KMS-11 (cell line): ENCODE results near the gene SC5D.

Experiments
- H2AFZ ChIP-seq: fragments of 200-600 bp; sonication (generic); 2 replicates; pipeline ENCODE4 v1.6.1; 2016; ENCODE audit warnings: antibody characterized with exemption, mixed run types, low read depth
- H3K27ac ChIP-seq: fragments of 200-600 bp; sonication (generic); 2 replicates; pipeline ENCODE4 v1.6.1; 2016; ENCODE audit warnings: mild to moderate bottlenecking, mixed run types
- H3K27me3 ChIP-seq: fragments of 200-600 bp; sonication (generic); 2 replicates; pipeline ENCODE4 v1.6.1; 2017; ENCODE audit warnings: mild to moderate bottlenecking, low read depth, mixed run types, moderate library complexity; ENCODE audit not compliant: insufficient read depth
- H3K36me3 ChIP-seq: fragments of 200-600 bp; sonication (generic); 2 replicates; pipeline ENCODE4 v1.6.1; 2017; ENCODE audit warnings: mild to moderate bottlenecking, mixed run types; ENCODE audit not compliant: insufficient read depth
- H3K4me1 ChIP-seq: fragments of 200-600 bp; sonication (generic); 2 replicates; pipeline ENCODE4 v1.6.1; 2016; ENCODE audit warnings: mild to moderate bottlenecking, low read depth, mixed run types; ENCODE audit not compliant: poor library complexity, severe bottlenecking
- H3K4me2 ChIP-seq: fragments of 200-600 bp; sonication (generic); 2 replicates; pipeline ENCODE4 v1.7.0; 2016; ENCODE audit warnings: mild to moderate bottlenecking, mixed run types
- H3K4me3 ChIP-seq: fragments of 200-600 bp; sonication (generic); IDR thresholded peaks from 2 replicates; pipeline ENCODE4 v1.6.1; 2017; ENCODE audit warnings: low read depth, low read length, mixed read lengths; ENCODE audit not compliant: insufficient read depth
- H3K79me2 ChIP-seq: fragments of 200-600 bp; sonication (generic); 2 replicates; pipeline ENCODE4 v1.6.1; 2016; ENCODE audit warnings: low read depth, mixed run types; ENCODE audit not compliant: insufficient read depth
- H3K9ac ChIP-seq: fragments of 200-600 bp; sonication (generic); 2 replicates; pipeline ENCODE4 v1.6.1; 2016; ENCODE audit warnings: mild to moderate bottlenecking, mixed run types
- H4K20me1 ChIP-seq: fragments of 200-600 bp; sonication (generic); 2 replicates; pipeline ENCODE4 v1.6.1; 2016; ENCODE audit warnings: mild to moderate bottlenecking, mixed run types; ENCODE audit not compliant: insufficient read depth
- TF ChIP-seq, protein P1 (sequence below): fragments of 200-600 bp; sonication (generic); conservative IDR thresholded peaks from 2 replicates; pipeline ENCODE4 v1.6.1; 2017; ENCODE audit warnings: low read depth, mild to moderate bottlenecking, antibody characterized with exemption, low read length, moderate library complexity, mixed read lengths

SC5D gene

GRCh38 chr11:121254756-121255155 lies 37.8 kb upstream of the SC5D start:
- Histone ChIP-seq H3K27me3 (no peaks in the 10 kb centered on the region), H3K4me3 (no peak overlapping the region), H4K20me1 (no peaks in the 10 kb centered on the region), H3K9ac (no peak overlapping the region), H3K4me1 (no peaks in the 10 kb centered on the region), H3K4me2 (no peak overlapping the region), H2AFZ (no peak overlapping the region), H3K36me3 (no peaks in the 10 kb centered on the region), H3K79me2 (no peaks in the 10 kb centered on the region), H3K27ac (no peak overlapping the region)
- TF ChIP-seq, protein P1, sequence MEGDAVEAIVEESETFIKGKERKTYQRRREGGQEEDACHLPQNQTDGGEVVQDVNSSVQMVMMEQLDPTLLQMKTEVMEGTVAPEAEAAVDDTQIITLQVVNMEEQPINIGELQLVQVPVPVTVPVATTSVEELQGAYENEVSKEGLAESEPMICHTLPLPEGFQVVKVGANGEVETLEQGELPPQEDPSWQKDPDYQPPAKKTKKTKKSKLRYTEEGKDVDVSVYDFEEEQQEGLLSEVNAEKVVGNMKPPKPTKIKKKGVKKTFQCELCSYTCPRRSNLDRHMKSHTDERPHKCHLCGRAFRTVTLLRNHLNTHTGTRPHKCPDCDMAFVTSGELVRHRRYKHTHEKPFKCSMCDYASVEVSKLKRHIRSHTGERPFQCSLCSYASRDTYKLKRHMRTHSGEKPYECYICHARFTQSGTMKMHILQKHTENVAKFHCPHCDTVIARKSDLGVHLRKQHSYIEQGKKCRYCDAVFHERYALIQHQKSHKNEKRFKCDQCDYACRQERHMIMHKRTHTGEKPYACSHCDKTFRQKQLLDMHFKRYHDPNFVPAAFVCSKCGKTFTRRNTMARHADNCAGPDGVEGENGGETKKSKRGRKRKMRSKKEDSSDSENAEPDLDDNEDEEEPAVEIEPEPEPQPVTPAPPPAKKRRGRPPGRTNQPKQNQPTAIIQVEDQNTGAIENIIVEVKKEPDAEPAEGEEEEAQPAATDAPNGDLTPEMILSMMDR: no peak

GRCh38 chr11:121255473-121256125 lies 37.0 kb upstream of the SC5D start:
- H3K36me3 ChIP-seq: no peaks in the 10 kb centered on the region
- no peaks in the 10 kb centered on the region for H4K20me1 ChIP-seq
- no peak overlapping the region for H3K27ac ChIP-seq
- H3K4me2 ChIP-seq: no peak overlapping the region
- H3K27me3 ChIP-seq: no peaks in the 10 kb centered on the region
- H3K79me2 ChIP-seq: no peaks in the 10 kb centered on the region
- TF ChIP-seq, protein P1: no peak
- no peak overlapping the region for H3K9ac ChIP-seq
- no peak overlapping the region for H2AFZ ChIP-seq
- H3K4me3 ChIP-seq: no peak overlapping the region
- no peaks in the 10 kb centered on the region for H3K4me1 ChIP-seq

DNA sequence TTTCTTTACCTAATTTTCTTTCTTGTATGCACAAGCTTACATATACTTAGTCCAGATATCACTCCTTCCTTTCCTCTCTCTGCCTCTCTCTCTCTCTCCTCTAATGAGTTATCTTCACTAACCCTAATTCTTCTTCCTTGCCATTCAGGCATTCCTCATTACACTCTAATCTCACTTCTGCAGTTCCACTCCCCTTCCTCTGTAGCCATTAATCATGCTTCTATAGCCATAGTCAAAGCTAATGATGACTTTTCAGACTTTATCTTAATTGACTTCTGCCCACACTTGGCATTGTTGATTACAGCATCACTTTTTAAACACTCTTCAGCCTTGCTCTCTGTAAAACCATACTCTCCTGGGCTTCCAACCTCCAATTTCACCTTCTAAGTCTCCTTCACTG lies 35.3 kb upstream of the SC5D start:
- Histone ChIP-seq H3K4me2 (no peak overlapping the region), H4K20me1 (no peaks in the 10 kb centered on the region), H3K36me3 (no peaks in the 10 kb centered on the region), H3K9ac (no peak overlapping the region), H3K4me1 (no peaks in the 10 kb centered on the region), H3K27me3 (no peaks in the 10 kb centered on the region), H3K4me3 (no peak overlapping the region), H3K79me2 (no peaks in the 10 kb centered on the region), H2AFZ (no peak overlapping the region), H3K27ac (no peak overlapping the region)
- TF ChIP-seq, protein P1: no peak

GRCh38 chr11:121257976-121258375 lies 34.6 kb upstream of the SC5D start:
- no peaks in the 10 kb centered on the region for H3K79me2 ChIP-seq
- TF ChIP-seq, protein P1: no peak
- H4K20me1 ChIP-seq: no peaks in the 10 kb centered on the region
- H3K9ac ChIP-seq: no peak overlapping the region
- no peak overlapping the region for H2AFZ ChIP-seq
- no peaks in the 10 kb centered on the region for H3K27me3 ChIP-seq
- H3K27ac ChIP-seq: no peak overlapping the region
- no peak overlapping the region for H3K4me3 ChIP-seq
- H3K36me3 ChIP-seq: no peaks in the 10 kb centered on the region
- no peak overlapping the region for H3K4me2 ChIP-seq
- no peaks in the 10 kb centered on the region for H3K4me1 ChIP-seq
